Measurements from ENCODE around the gene TACC2.

GRCh38 chr10:122091722-122092121 is 102.8 kb downstream of the TACC2 start:
- TF ChIP-seq CTCF (IDR thresholded peaks at IDR 0.05; ENCODE audit: low read length) (no peak), EZH2 (IDR thresholded peaks at IDR 0.05; ENCODE audit: borderline replicate concordance, low read length) (no peak)
